GM19324 (cell line): ENCODE data around the gene CRYBG2.
"Not testable (repeated sequence)": the region's sequence is repeated elsewhere in the genome, so short reads cannot be mapped to it uniquely, and the experiment has no call there.

Source experiments
- ATAC-seq: cut with Tn5 transposase; IDR thresholded peaks from one replicate; pipeline ENCODE4 v1.9.1; 2021; ENCODE audit warnings: mild to moderate bottlenecking, moderate library complexity; ENCODE audit not compliant: unreplicated experiment, low FRiP score

CRYBG2 gene

GRCh38 chr1:26353976-26354820 is at the start of gene CRYBG2:
TSS of gene CRYBG2 (minus strand) at chr1:26354130. CDS start at chr1:26346657, 7,473 bp downstream.
- no peak for ATAC-seq

GRCh38 chr1:26403656-26404055 is 49.7 kb upstream of the CRYBG2 start:
- ATAC-seq, result no peak

- ATAC-seq, result no peak
Measured at GRCh38 chr1:26401891-26402290, 48.0 kb upstream of the CRYBG2 start.

- no peak for ATAC-seq
Measured at GRCh38 chr1:26399034-26399433, 45.1 kb upstream of the CRYBG2 start.

GRCh38 chr1:26395754-26396153 is 41.8 kb upstream of the CRYBG2 start:
- ATAC-seq, result no peak

GRCh38 chr1:26391450-26391849 is 37.5 kb upstream of the CRYBG2 start:
- ATAC-seq, result no peak

- ATAC-seq, result no peak
Measured at GRCh38 chr1:26389604-26390247, 35.8 kb upstream of the CRYBG2 start.

- ATAC-seq, result no peak
Measured at GRCh38 chr1:26388791-26389445, 35.0 kb upstream of the CRYBG2 start.

- ATAC-seq, result no peak
Measured at GRCh38 chr1:26387447-26387846, 33.5 kb upstream of the CRYBG2 start.

GRCh38 chr1:26385063-26385462 is 31.1 kb upstream of the CRYBG2 start:
- ATAC-seq, result not testable (repeated sequence)

GRCh38 chr1:26384076-26384475 is 30.1 kb upstream of the CRYBG2 start:
- no peak for ATAC-seq

GRCh38 chr1:26378879-26379251 is 24.9 kb upstream of the CRYBG2 start:
- no peak for ATAC-seq

GRCh38 chr1:26378088-26378878 is 24.4 kb upstream of the CRYBG2 start:
- peak; percentile 94 for ATAC-seq

- ATAC-seq, result no peak
Measured at GRCh38 chr1:26376050-26376449, 22.1 kb upstream of the CRYBG2 start.

GRCh38 chr1:26375081-26375480 is 21.2 kb upstream of the CRYBG2 start:
- ATAC-seq, result no peak

- not testable (repeated sequence) for ATAC-seq
Measured at GRCh38 chr1:26374361-26374760, 20.4 kb upstream of the CRYBG2 start.

- no peak for ATAC-seq
Measured at GRCh38 chr1:26373789-26374188, 19.9 kb upstream of the CRYBG2 start.

- no peak for ATAC-seq
Measured at GRCh38 chr1:26373281-26373680, 19.4 kb upstream of the CRYBG2 start.

- ATAC-seq, result not testable (repeated sequence)
Measured at GRCh38 chr1:26372611-26373010, 18.7 kb upstream of the CRYBG2 start, which contains the start of gene ZNF683. TSS of gene ZNF683 (minus strand) at chr1:26372750. CDS start at chr1:26368571, 4,179 bp downstream.

- ATAC-seq, result no peak
Measured at GRCh38 chr1:26372039-26372438, 18.1 kb upstream of the CRYBG2 start.
